GM21737 (cell line): Measurements from ENCODE around the gene NMNAT2.
"Not testable (repeated sequence)": the region's sequence is repeated elsewhere in the genome, so short reads cannot be mapped to it uniquely, and the experiment has no call there.

Source experiments
- ATAC-seq: cut with Tn5 transposase; IDR thresholded peaks from one replicate; pipeline ENCODE4 v1.9.1; 2021; ENCODE audit warnings: mild to moderate bottlenecking, moderate library complexity; ENCODE audit not compliant: unreplicated experiment

Gene NMNAT2

GRCh38 chr1:183419399-183419798, 1.2 kb upstream of the NMNAT2 start:
- ATAC-seq: no peak

- no peak for ATAC-seq
Measured at GRCh38 chr1:183418696-183419095, 516 bp upstream of the NMNAT2 start.

- ATAC-seq: no peak
Measured at GRCh38 chr1:183416850-183417771, 1.1 kb downstream of the NMNAT2 start.

GRCh38 chr1:183414365-183414764, 3.8 kb downstream of the NMNAT2 start:
- ATAC-seq: no peak

- ATAC-seq: no peak
Measured at GRCh38 chr1:183411091-183411490, 7.1 kb downstream of the NMNAT2 start.

GRCh38 chr1:183407961-183408360, 10.2 kb downstream of the NMNAT2 start:
- no peak for ATAC-seq

GRCh38 chr1:183407474-183407873, 10.7 kb downstream of the NMNAT2 start:
- ATAC-seq: no peak

- no peak for ATAC-seq
Measured at GRCh38 chr1:183404476-183404875, 13.7 kb downstream of the NMNAT2 start.

GRCh38 chr1:183403498-183403897, 14.7 kb downstream of the NMNAT2 start:
- no peak for ATAC-seq

- ATAC-seq: not testable (repeated sequence)
Measured at GRCh38 chr1:183401565-183401964, 16.6 kb downstream of the NMNAT2 start.

- no peak for ATAC-seq
Measured at GRCh38 chr1:183394435-183394834, 23.7 kb downstream of the NMNAT2 start.

- ATAC-seq: no peak
Measured at GRCh38 chr1:183391863-183392262, 26.3 kb downstream of the NMNAT2 start.

GRCh38 chr1:183390561-183390960, 27.6 kb downstream of the NMNAT2 start:
- no peak for ATAC-seq

GRCh38 chr1:183388735-183389134, 29.4 kb downstream of the NMNAT2 start:
- ATAC-seq: no peak

GRCh38 chr1:183385340-183386144, 32.6 kb downstream of the NMNAT2 start:
- no peak for ATAC-seq

GRCh38 chr1:183379951-183380350, 38.2 kb downstream of the NMNAT2 start:
- ATAC-seq: no peak

GRCh38 chr1:183375381-183375780, 42.8 kb downstream of the NMNAT2 start:
- no peak for ATAC-seq

GRCh38 chr1:183374825-183375224, 43.4 kb downstream of the NMNAT2 start:
- no peak for ATAC-seq

GRCh38 chr1:183372586-183373230, 45.5 kb downstream of the NMNAT2 start:
- ATAC-seq: no peak

- no peak for ATAC-seq
Measured at GRCh38 chr1:183370399-183371058, 47.7 kb downstream of the NMNAT2 start.
